Panc1 (cell line): ENCODE measurements around the gene PIGX. TPM values are rescaled to one million over a fixed set of nuclear protein-coding genes. Genes with fewer than 3 reads are reported as not detected.
A peak's percentile ranks its signal among the peaks of the same experiment; 100 is the strongest.

Source experiments
- ATAC-seq: fragments of 200-7000 bp; cut with Tn5 transposase; 2 replicates; pipeline ENCODE4 v1.9.1; 2020; ENCODE audit warnings: mild to moderate bottlenecking, moderate library complexity
- BruUV-seq: library from RNA; stranded (reverse); fragments of 400-500 nt; replicated peaks from 2 replicates; lab custom pipeline; 2021; lab: Mats Ljungman, UMichigan
- CTCF ChIA-PET: fragments of 300-600 bp; sonication (Branson Sonifier 250); formaldehyde crosslinking; loops from one replicate; lab custom pipeline; 2022; ENCODE audit warnings: antibody characterized with exemption; lab: Charles Lee
- POLR2A ChIA-PET: fragments of 300-600 bp; sonication (Branson Sonifier 250); formaldehyde crosslinking; loops from one replicate; lab custom pipeline; 2022; ENCODE audit warnings: antibody characterized with exemption; lab: Charles Lee
- DNase-seq: peaks from one replicate; pipeline ENCODE4 v3.0.0-alpha.2; 2010; ENCODE audit warnings: low read depth, low spot score
- H3K27ac ChIP-seq: 2 replicates; pipeline ENCODE4 v1.5.1; 2011; ENCODE audit warnings: mild to moderate bottlenecking, low read length, inconsistent platforms
- H3K27me3 ChIP-seq: fragments of 200-500 bp; sonication (Bioruptor generic); 2 replicates; pipeline ENCODE4 v1.6.0; 2014; ENCODE audit warnings: low read length, inconsistent platforms; ENCODE audit not compliant: control insufficient read depth, insufficient read depth
- H3K36me3 ChIP-seq: fragments of 200-500 bp; sonication (Bioruptor generic); 2 replicates; pipeline ENCODE4 v1.5.1; 2014; ENCODE audit warnings: inconsistent platforms, mild to moderate bottlenecking, low read length, moderate library complexity; ENCODE audit not compliant: control insufficient read depth, insufficient read depth
- H3K4me1 ChIP-seq: 2 replicates; pipeline ENCODE4 v1.5.1; 2011; ENCODE audit warnings: inconsistent platforms, mild to moderate bottlenecking, low read length, moderate library complexity; ENCODE audit not compliant: control insufficient read depth, insufficient read depth
- H3K4me3 ChIP-seq, 2 experiments: 2 replicates each; pipeline ENCODE4 v1.5.1; 2011 to 2012; ENCODE audit warnings: low read depth in 2 of 2, low read length in 2 of 2, mild to moderate bottlenecking in 2 of 2, inconsistent platforms in 1 of 2, moderate library complexity in 1 of 2
- H3K9me3 ChIP-seq: fragments of 200-500 bp; sonication (Bioruptor generic); 2 replicates; pipeline ENCODE4 v1.5.1; 2014; ENCODE audit warnings: low read depth, mild to moderate bottlenecking, inconsistent platforms, low read length, moderate library complexity; ENCODE audit not compliant: control insufficient read depth, insufficient read depth
- POLR2AphosphoS5 ChIP-seq: IDR thresholded peaks from 2 replicates; pipeline ENCODE4 v1.6.1; 2012; ENCODE audit warnings: mild to moderate bottlenecking, low read depth, low read length, moderate library complexity
- SIN3A ChIP-seq: IDR thresholded peaks from 2 replicates; pipeline ENCODE4 v1.6.1; 2012; ENCODE audit warnings: low read depth, mild to moderate bottlenecking, low read length, moderate library complexity, borderline replicate concordance; ENCODE audit not compliant: insufficient read depth
- TCF7L2 ChIP-seq: IDR thresholded peaks from 2 replicates; pipeline ENCODE4 v1.6.1; 2011; ENCODE audit warnings: mild to moderate bottlenecking, low read depth, low read length, inconsistent platforms
- in situ Hi-C: cut with HindIII; loops from 2 replicates; pipeline ENCODE4 v1.10.0; 2016; ENCODE audit warnings: low sequenced_read_pairs, low pct_unique_long_range_greater_than_20kb
- intact Hi-C: fragments of 100-400 bp; cut with micrococcal nuclease; formaldehyde crosslinking; loops from one replicate; pipeline ENCODE4 v1.10.0; 2022; ENCODE audit not compliant: unreplicated experiment
- total RNA-seq: library from RNA; stranded (reverse); gene quantifications from one replicate; pipeline ENCODE4 v1.2.1, GENCODE V29; 2021; ENCODE audit not compliant: unreplicated experiment
- TF ChIP-seq, protein P1 (sequence below), 2 experiments: IDR thresholded peaks; 2 replicates each; pipeline ENCODE4 v1.6.1; 2011 to 2012; ENCODE audit warnings: low read depth in 2 of 2, control low read depth in 1 of 2, low read length in 1 of 2, mild to moderate bottlenecking in 1 of 2, moderate library complexity in 1 of 2; ENCODE audit not compliant: insufficient read depth in 1 of 2
- TF ChIP-seq, protein P2 (sequence below): fragments of 450-650 bp; IDR thresholded peaks from 2 replicates; pipeline ENCODE4 v1.5.1; 2017; ENCODE audit warnings: mild to moderate bottlenecking

Gene PIGX
- total RNA-seq, 1 experiment from 2014 or later, result 85.7 TPM

DNA sequence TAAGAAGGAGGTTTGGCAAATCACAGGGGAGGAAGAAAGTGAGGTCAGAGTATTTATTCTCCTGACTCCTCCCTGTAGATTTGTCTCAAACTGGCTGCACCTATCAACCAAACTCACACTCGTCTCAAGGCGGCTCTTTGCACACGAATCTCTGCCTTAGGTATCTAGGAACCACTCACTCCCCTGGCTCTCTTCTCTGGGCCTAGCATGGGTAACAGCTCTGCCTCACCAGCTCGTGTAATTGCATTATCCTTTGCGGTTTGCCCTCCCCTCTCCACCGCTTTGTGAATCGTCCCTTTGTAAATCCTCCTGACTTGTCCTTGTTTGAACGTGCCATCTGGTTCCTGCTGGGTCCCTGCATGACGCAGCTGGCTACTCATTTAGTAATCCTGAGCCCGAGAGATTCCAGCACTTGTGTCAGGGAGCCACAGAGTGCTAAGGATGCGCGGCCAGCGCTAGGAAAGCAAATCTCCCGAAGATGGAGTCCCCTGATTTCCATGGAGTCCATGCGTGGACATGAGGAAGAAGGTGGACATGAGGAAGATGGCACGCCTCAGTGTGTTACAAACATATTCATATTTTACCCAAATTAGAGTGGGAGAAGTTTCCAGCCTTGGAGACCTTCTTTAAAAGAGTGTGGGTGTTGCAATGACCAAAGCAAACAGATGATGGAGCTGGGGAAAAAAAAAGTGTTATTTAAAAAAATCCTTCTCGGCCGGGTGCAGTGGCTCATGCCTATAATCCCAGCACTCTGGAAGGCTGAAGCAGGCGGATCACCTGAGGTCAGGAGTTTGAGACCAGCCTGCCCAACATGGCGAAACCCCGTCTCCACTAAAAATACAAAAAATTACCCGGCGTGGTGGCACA, 45.9 kb upstream of the PIGX start:
- in situ Hi-C loops, result no loop called here
- BruUV-seq, result no TSS peak
- H3K4me1 ChIP-seq, result peaks cover 16% of the 10 kb centered on the region
- H3K4me3 ChIP-seq, result peak overlapping the region; percentile 17 to 31
- no peaks in the 10 kb centered on the region for H3K27me3 ChIP-seq
- peak overlapping the region; percentile 74 for H3K27ac ChIP-seq
- DNase-seq (peak; percentile 89), ATAC-seq (peak; percentile 91)
- POLR2A ChIA-PET, result no interaction called here
- no peaks in the 10 kb centered on the region for H3K9me3 ChIP-seq
- no peaks in the 10 kb centered on the region for H3K36me3 ChIP-seq
- intact Hi-C loops, result no loop called here
- CTCF ChIA-PET, result no interaction called here
- TF ChIP-seq, protein P1, sequence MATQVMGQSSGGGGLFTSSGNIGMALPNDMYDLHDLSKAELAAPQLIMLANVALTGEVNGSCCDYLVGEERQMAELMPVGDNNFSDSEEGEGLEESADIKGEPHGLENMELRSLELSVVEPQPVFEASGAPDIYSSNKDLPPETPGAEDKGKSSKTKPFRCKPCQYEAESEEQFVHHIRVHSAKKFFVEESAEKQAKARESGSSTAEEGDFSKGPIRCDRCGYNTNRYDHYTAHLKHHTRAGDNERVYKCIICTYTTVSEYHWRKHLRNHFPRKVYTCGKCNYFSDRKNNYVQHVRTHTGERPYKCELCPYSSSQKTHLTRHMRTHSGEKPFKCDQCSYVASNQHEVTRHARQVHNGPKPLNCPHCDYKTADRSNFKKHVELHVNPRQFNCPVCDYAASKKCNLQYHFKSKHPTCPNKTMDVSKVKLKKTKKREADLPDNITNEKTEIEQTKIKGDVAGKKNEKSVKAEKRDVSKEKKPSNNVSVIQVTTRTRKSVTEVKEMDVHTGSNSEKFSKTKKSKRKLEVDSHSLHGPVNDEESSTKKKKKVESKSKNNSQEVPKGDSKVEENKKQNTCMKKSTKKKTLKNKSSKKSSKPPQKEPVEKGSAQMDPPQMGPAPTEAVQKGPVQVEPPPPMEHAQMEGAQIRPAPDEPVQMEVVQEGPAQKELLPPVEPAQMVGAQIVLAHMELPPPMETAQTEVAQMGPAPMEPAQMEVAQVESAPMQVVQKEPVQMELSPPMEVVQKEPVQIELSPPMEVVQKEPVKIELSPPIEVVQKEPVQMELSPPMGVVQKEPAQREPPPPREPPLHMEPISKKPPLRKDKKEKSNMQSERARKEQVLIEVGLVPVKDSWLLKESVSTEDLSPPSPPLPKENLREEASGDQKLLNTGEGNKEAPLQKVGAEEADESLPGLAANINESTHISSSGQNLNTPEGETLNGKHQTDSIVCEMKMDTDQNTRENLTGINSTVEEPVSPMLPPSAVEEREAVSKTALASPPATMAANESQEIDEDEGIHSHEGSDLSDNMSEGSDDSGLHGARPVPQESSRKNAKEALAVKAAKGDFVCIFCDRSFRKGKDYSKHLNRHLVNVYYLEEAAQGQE (IDR thresholded peaks at IDR 0.05; ENCODE audit: insufficient read depth in 1 of 2, low read depth in 2 of 2, low read length in 1 of 2), result no peak
- TF ChIP-seq TCF7L2 (peak; percentile 54; the same call in 1 of the 2 replicates), SIN3A (no peak), POLR2AphosphoS5 (0 out of 2 replicates have a peak, but pooled peaks have one; percentile 41)
- TF ChIP-seq, protein P2, sequence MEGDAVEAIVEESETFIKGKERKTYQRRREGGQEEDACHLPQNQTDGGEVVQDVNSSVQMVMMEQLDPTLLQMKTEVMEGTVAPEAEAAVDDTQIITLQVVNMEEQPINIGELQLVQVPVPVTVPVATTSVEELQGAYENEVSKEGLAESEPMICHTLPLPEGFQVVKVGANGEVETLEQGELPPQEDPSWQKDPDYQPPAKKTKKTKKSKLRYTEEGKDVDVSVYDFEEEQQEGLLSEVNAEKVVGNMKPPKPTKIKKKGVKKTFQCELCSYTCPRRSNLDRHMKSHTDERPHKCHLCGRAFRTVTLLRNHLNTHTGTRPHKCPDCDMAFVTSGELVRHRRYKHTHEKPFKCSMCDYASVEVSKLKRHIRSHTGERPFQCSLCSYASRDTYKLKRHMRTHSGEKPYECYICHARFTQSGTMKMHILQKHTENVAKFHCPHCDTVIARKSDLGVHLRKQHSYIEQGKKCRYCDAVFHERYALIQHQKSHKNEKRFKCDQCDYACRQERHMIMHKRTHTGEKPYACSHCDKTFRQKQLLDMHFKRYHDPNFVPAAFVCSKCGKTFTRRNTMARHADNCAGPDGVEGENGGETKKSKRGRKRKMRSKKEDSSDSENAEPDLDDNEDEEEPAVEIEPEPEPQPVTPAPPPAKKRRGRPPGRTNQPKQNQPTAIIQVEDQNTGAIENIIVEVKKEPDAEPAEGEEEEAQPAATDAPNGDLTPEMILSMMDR, result no peak

DNA sequence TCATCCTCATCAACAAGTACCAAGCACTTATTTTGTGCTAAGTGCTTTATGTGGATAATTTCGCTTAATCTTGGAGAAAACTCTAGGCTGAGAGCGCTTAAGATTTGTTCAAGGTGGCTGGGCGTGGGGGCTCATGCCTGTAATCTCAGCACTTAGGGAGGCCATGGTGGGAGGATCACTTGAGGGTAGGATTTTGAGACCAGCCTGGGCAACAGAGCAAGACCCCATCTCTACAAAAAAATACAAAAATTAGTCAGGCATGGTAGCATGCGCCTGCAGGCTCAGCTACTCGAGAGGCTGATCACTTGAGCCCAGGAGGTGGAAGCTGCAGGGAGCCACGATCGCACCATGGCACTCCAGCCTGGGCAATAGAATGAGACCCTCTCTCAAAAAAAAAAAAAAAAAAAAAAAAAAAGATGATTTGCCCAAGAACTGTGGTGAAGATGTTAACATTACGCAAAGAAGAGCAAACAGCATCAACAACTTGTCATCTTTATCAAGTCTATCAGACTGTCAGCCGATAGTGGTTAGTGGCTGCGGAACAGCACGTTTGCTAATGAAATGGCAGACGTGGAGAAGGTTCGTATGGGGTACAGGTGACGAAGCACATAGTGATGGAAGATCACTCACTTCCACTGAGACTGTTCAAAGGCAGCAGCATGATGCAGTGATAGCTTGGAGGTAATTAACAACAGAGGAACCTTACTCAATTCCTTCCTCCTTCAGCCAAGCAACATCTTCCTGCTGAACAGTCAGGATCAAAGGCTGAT, 44.9 kb upstream of the PIGX start:
- no peaks in the 10 kb centered on the region for H3K27me3 ChIP-seq
- intact Hi-C loops, result no loop called here
- no peaks in the 10 kb centered on the region for H3K36me3 ChIP-seq
- no peaks in the 10 kb centered on the region for H3K9me3 ChIP-seq
- no peak overlapping the region for H3K4me3 ChIP-seq
- POLR2A ChIA-PET, result no interaction called here
- BruUV-seq, result no TSS peak
- no peak for DNase-seq
- peaks cover 16% of the 10 kb centered on the region for H3K4me1 ChIP-seq
- TF ChIP-seq, protein P2, result no peak
- TF ChIP-seq, protein P1 (IDR thresholded peaks at IDR 0.05; ENCODE audit: insufficient read depth in 1 of 2, low read depth in 2 of 2, low read length in 1 of 2), result no peak
- no peak for TF ChIP-seq TCF7L2
- no peak for TF ChIP-seq SIN3A
- no peak for TF ChIP-seq POLR2AphosphoS5
- no peak overlapping the region for H3K27ac ChIP-seq
- ATAC-seq, result no peak
- in situ Hi-C loops, result no loop called here
- CTCF ChIA-PET, result no interaction called here
